Measurements from ENCODE around the gene CALHM6. TPM values are rescaled to one million over a fixed set of nuclear protein-coding genes. Genes with fewer than 3 reads are reported as not detected.

CALHM6 gene
- total and polyA plus RNA-seq, 2 experiments from 2014 or later = 1.2 to 1.6 TPM

GRCh38 chr6:116434056-116434725 lies 27.0 kb upstream of the CALHM6 start:
- H3K27ac ChIP-seq (ENCODE audit: low read depth) = no peak overlapping the region
- peaks cover 30% of the 10 kb centered on the region for H3K4me1 Mint-ChIP-seq
- no peak for ATAC-seq

More at GRCh38 chr6:116434056-116434725, 27.0 kb upstream of the CALHM6 start:
- Histone ChIP-seq H3K27me3 (ENCODE audit: insufficient read depth) (no peaks in the 10 kb centered on the region), H3K79me2 (replicated peaks; ENCODE audit: insufficient read depth) (no peaks in the 10 kb centered on the region), H3K4me3 (no peak overlapping the region), H3K9me2 (ENCODE audit: insufficient read depth) (no peaks in the 10 kb centered on the region), H3K4me2 (no peak overlapping the region), H3K4me1 (ENCODE audit: insufficient read depth) (peaks cover 24% of the 10 kb centered on the region), H2AFZ (no peak overlapping the region), H4K20me1 (replicated peaks; ENCODE audit: insufficient read depth) (no peaks in the 10 kb centered on the region), H3F3A (replicated peaks; ENCODE audit: low read depth) (no peaks in the 10 kb centered on the region), H3K36me3 (ENCODE audit: insufficient read depth) (no peaks in the 10 kb centered on the region)
- no peak for DNase-seq (ENCODE audit: low spot score)
- no peak for TF ChIP-seq EZH2 (IDR thresholded peaks at IDR 0.05; ENCODE audit: low read depth, unreplicated experiment)
- TF ChIP-seq CTCF (conservative IDR thresholded peaks at IDR 0.05; ENCODE audit: low read depth in 2 of 2) = no peak
- TF ChIP-seq ZNF331 (CRISPR knock-in tag; IDR thresholded peaks at IDR 0.05; ENCODE audit: low read depth) = no peak
- no peak for TF ChIP-seq ETS1 (IDR thresholded peaks at IDR 0.05)
- no peak for TF ChIP-seq ZNF462 (CRISPR knock-in tag; IDR thresholded peaks at IDR 0.05)
- TF ChIP-seq STAT1 (IDR thresholded peaks at IDR 0.05; ENCODE audit: unreplicated experiment) = no peak
- no peak for TF ChIP-seq NANOG (IDR thresholded peaks at IDR 0.05; ENCODE audit: borderline replicate concordance)
- TF ChIP-seq REST (IDR thresholded peaks at IDR 0.05; ENCODE audit: unreplicated experiment) = no peak
- no peak for TF ChIP-seq POLR2AphosphoS5 (IDR thresholded peaks at IDR 0.05; ENCODE audit: low read depth)
- no peak for TF ChIP-seq JUNB (IDR thresholded peaks at IDR 0.05; ENCODE audit: unreplicated experiment)
- no peak for TF ChIP-seq CREB1 (CRISPR knock-in tag; IDR thresholded peaks at IDR 0.05; ENCODE audit: low read depth)
- no peak for TF ChIP-seq EZH2phosphoT487 (IDR thresholded peaks at IDR 0.05; ENCODE audit: unreplicated experiment)
- no peak for TF ChIP-seq ZNF114 (CRISPR knock-in tag; IDR thresholded peaks at IDR 0.05)
- H3K36me3 Mint-ChIP-seq (ENCODE audit: low read depth) = peaks cover 23% of the 10 kb centered on the region
- peaks cover 2% of the 10 kb centered on the region for H3K27me3 Mint-ChIP-seq (ENCODE audit: insufficient read depth, low read depth, poor library complexity)
- H3K4me3 Mint-ChIP-seq = no peak overlapping the region
- H3K27ac Mint-ChIP-seq = no peak overlapping the region
- no peaks in the 10 kb centered on the region for H3K9me3 Mint-ChIP-seq
